ENCODE results near the gene APCDD1. TPM values are rescaled to one million over a fixed set of nuclear protein-coding genes. Genes with fewer than 3 reads are reported as not detected.
"Not testable (repeated sequence)": the region's sequence is repeated elsewhere in the genome, so short reads cannot be mapped to it uniquely, and the experiment has no call there.

The APCDD1 gene
- polyA plus RNA-seq, 4 donors: 85.1 to 186 (median 153) TPM

DNA sequence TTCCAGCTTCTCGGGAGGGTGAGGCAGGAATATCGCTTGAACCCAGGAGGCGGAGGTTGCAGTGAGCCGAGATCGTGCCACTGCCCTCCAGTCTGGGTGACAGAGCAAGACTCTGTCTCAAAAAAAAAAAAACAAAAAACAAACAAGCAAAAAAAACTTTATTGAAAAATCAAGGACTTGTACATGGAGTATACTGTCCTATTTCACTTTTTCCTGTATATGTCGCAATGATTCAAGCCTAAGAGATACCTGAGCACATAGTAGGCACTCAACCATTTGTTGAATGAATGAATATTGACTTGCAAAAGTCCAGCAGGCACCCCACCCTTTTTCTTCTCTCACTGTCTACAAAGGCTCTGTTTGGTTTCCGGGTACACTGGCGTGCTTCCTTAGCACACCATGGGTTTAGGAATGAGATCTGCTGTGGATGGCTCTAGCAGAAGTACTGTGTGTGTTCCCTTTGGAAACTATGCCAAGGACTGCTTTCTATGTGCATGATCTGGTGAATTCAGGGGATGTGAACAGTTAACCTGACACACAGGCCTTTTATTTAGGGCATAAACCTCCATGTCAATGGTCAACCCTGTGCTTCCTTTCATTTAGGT lies 6.1 kb downstream of the APCDD1 start:
- DNase-seq (ENCODE audit: low read depth in 4 of 4, low spot score in 2 of 4): no peak

DNA sequence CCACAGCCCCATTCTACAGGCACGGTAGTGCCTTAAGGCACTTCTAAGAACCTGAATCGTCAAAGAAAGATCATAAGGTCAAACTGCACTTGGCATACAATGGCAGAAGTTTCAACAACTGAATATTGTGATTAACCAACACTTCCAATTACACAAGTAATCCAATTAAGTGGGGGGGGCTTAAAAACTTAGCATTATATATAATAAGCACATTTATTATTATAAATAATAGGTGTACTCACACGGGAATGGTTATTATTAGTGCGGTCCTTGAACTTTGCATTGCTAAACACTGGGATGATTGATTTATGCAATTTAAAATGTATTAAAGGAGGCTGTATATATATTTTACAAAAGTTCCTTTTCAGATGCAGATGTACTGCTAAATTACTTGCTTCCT lies 7.6 kb downstream of the APCDD1 start:
- DNase-seq (ENCODE audit: low read depth in 4 of 4, low spot score in 2 of 4): no peak

DNA sequence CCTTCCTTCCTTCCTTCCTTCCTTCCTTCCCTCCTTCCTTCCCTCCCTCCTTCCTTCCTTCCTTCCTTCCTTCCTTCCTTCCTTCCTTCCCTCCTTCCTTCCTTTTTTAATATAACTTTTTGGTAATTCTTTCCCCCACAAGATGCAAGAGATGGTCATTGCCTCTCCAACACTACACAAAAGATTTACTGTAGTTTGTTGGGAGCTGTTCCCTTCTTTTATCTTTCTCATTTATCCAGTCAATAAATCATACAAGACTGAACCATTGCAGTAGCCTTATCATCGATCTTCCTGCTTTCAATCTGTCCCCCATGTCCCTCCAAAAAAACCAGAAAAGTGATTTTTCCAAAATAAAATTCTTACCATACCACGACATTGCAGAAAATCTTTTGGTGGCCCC lies 8.2 kb downstream of the APCDD1 start:
- no peak for DNase-seq (ENCODE audit: low read depth in 4 of 4, low spot score in 2 of 4)

DNA sequence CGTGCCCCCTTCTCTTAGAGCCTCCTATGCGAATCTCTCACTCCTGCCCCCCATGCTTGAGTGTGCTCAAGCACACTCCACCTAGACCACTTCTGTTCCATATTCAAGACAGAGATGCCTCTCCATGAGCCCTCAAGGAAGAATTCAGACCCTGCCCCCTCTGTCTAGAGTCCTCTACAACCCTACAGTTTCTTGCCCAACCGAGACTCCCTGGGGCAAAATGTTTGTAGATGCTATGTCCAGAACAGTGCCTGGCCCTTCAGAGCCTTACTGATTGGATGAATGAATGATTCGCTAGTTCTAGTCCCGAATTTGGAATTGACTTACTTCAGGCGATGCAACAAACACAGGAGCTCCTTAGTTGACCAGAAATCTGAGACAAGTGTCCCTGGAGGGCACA lies 8.7 kb downstream of the APCDD1 start:
- DNase-seq (ENCODE audit: low read depth in 4 of 4, low spot score in 2 of 4): no peak

DNA sequence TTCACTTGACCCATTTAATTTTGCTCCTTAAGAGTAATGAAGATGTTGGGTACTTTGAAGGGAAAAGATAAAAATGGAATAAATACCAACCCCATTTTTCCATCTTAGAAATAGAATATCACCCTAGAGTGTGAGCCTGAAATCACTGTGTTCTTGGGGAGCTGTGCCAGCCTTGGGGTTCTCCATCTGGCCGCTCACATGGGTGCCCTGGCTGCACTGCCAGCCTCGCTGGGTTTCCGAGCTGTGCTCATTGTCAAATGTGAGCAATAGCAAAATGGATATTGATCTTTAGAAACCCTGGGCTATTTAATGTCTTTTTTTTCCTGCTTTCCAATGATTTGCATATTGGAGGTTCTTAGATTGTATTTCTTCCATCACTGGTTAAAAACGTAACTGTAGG lies 9.3 kb downstream of the APCDD1 start:
- DNase-seq (ENCODE audit: low read depth in 4 of 4, low spot score in 2 of 4): no peak

DNA sequence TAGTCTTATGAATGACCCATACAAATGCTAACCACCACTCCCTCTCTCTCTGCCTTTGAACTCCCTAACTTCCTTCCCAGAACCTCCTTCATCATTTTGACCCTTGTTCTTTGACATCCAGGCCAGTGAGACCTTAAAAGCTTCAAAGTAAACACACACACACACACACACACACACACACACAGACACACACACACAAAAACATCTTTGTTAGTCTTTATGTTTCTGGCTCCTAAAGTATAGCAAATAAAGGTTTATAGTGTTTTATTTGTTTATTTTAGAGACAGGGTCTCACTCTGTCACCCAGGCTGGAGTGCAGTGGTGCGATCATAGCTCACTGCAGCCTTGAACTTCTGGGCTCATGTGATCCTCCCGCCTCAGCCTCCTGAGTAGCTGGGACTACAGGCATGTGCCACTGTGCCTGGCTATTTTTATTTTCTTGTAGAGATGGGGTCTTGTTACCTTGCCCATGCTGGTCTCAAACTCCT lies 9.8 kb downstream of the APCDD1 start:
- not testable (repeated sequence) for DNase-seq (ENCODE audit: low read depth in 4 of 4, low spot score in 2 of 4)

DNA sequence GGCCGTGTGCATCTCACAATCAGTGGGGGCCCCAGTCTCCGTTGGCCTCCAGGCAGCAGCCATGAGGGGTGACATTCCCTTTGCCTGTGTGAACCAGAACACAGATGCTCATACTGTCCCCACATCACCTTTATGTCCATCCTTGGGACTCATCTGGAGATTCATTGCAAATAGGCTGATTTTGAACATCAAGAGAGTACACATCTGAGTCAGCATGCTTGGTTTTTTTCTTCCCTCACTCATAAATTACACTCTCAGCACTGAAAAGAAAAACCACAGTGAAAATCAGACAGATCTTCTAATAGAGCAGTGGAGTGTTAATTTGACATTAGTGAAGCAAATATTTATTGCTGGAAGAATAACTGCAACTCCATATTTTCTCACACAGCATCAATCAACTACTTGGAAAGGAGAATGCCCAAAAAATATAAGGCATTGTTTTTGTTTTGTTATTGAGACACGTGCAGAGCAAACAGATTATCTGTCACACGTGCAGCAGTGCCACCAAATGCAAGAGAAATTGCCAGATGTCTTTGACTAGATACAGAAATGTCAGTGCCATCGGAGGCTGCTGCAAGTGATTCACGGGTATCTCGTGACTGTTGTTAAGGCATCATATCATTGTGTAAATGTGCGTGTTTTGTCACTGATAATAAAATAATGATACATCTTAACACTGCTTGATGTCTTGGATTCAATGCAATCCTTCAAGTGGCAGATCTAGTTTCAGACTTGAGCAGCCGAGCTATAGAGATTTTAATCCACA lies 10.9 kb downstream of the APCDD1 start:
- no peak for DNase-seq (ENCODE audit: low read depth in 4 of 4, low spot score in 2 of 4)

DNA sequence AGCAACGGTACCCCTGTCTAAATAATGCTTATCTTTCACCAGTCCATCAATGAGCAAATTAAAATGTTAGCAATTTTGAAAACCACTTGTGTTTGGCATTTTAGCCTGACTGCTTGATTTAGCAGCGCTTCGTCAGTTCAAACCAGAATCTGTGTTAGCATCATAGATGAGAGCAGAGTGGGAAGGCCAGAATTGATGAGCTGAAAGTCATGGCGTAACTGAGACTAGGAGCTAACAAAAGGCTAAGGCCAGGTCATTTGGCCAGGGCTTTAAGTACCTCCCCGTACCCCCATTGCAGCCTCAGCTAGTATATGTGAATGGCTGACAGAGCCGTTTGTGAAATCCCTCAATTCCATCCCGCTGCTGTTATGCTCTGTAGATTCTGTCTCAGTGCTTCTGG lies 16.0 kb downstream of the APCDD1 start:
- DNase-seq (ENCODE audit: low read depth in 4 of 4, low spot score in 2 of 4): no peak

DNA sequence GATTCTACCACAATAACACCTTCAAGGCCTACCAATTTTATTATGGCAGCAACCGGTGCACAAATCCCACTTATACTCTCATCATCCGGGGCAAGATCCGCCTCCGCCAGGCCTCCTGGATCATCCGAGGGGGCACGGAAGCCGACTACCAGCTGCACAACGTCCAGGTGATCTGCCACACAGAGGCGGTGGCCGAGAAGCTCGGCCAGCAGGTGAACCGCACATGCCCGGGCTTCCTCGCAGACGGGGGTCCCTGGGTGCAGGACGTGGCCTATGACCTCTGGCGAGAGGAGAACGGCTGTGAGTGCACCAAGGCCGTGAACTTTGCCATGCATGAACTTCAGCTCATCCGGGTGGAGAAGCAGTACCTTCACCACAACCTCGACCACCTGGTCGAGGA lies 17.1 kb downstream of the APCDD1 start:
- no peak for DNase-seq (ENCODE audit: low read depth in 4 of 4, low spot score in 2 of 4)

DNA sequence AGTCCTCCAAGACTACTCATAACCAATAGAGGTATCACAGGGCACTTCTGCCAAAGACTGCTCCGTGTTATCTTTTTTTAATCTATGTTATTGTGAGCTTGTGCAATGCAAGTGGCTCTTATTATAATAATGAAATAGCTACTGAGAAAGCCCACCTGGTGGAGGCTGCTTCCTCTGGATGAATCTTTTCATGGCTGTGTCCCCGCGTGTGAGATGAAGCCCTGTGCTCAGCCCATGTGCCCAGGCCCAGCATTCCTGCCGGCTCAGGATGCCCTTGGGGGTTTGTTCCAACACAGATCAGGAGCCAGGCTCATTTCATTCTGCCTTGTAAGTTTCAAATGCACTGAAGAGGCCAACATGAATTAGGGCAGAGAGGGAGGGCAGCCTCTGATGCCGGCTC lies 18.7 kb downstream of the APCDD1 start:
- no peak for DNase-seq (ENCODE audit: low read depth in 4 of 4, low spot score in 2 of 4)

DNA sequence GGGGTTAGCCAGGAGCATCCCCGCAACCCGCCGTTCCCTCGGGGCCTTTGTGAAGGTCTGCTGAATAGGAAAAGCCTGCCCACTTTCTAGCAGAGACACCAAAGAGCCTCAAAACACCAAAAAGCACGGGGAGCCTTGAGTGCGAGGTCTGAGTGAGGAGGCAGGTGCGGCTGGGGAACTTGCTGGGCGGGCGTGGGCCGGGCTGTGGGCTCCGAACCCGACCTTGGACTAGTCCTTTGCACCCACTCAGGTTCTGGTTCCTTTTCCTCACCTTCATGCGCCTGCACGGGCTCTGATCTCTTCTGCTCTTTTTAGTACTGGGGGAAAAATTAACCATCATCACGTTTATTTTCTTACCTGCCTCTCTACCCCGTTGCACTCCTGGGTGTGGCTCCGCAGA lies 19.9 kb downstream of the APCDD1 start:
- no peak for DNase-seq (ENCODE audit: low read depth in 4 of 4, low spot score in 2 of 4)

DNA sequence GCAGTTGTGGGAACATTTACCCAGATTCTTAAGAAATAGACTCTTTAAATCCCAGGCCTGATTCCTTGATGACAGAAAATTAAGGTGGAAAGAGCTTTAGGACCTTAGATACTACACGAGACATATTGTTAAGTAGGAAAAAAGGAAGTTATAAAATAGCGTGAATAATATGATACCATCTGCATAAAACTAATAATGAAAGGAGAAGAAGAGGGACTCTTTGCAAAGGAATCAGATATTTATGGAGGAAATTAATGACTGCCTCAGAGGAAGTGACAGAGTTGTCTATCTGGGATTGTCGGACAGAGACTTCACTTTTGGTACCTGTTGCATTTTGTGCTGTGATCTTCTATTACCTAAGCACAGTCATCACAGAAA lies 20.8 kb downstream of the APCDD1 start:
- DNase-seq (ENCODE audit: low read depth in 4 of 4, low spot score in 2 of 4): no peak

DNA sequence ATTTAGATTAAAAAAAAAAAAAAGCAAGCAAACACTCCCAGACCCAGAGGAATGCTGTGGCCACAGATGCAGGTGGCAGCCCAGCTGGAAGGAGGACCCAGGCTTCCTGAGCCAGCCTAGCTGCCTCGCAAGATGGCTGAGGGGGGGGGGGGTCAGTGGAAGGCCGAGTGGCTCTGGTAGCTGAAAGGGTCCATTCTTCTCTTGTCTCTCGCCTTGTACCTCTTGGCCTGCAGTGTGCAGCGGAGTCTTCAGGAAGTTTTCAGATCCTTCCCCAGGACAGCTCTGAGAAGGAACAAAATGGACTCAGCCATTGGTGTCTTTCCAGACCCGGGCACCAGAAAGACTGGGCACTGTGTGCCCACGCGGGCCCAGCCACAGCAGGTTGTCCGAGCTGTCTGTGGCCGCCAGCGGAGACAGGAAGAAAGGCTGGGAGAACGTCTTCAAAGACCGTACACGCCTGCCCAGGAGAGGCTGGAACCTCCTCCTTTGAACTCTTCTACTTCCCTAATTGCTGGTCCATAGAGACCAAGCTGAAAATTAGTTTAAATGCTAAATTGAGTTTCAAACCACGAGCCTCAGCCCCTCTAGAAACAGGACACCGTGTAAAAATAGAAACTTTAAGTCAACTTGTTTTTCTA lies 21.3 kb downstream of the APCDD1 start:
- DNase-seq (ENCODE audit: low read depth in 4 of 4, low spot score in 2 of 4): no peak

DNA sequence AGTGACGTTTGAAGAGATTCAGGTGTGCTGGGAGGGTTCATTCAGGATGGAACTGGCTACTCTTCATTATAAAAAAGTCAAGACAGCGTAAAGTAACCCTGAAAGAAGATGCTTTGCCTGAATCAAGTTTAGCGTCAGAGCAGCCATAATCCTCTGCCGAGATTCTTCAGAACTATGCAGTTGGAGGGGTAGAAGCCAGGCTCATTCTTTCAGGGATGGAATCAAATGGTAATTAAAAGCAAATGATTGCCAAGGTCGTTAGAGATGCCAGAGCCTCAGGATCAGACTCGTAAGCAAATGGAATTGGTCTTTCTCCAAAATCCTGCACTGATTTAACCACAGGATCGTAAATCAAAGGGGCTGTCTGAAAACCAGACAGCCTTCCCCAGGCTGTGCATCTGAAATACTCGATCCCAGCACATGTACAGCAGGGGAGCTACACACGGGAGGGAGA lies 21.9 kb downstream of the APCDD1 start:
- peak in 1 of 4 donors; percentile 54 for DNase-seq (ENCODE audit: low read depth in 4 of 4, low spot score in 2 of 4)

DNA sequence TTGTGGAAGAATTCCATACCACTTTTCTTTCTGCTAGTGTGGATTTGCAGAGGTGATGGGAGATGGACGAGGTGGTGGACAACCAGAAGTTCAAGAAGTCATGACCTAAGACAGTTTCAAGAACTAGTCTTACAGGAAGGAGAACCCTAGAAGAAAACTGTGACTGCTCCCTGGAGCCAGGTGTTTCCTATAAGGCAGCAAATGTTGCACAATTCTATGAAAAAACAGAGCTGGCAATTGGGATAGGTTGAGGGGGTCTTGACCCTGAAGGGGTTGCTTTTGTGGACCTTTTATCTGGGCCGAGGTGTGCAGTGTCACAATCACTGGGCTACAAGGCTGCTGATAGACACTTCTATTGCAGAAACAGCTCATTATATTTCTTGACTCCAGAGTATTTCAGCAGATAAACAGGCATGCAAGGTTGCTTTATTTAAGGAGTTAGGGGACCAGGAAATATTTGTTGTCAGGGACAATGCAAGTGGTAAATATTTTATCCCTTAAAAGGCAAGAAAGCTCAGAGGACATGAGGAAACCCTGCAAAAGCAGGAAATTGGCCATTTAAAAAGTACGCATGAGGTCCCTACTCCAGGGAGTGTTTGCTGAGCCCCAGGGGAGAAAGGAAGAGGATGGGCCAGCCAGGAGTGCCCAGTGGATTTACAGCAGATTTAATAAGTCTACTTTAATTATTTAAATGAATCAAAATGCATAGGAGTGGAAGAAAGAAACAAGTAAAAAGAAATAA lies 22.9 kb downstream of the APCDD1 start:
- DNase-seq (ENCODE audit: low read depth in 4 of 4, low spot score in 2 of 4): no peak

DNA sequence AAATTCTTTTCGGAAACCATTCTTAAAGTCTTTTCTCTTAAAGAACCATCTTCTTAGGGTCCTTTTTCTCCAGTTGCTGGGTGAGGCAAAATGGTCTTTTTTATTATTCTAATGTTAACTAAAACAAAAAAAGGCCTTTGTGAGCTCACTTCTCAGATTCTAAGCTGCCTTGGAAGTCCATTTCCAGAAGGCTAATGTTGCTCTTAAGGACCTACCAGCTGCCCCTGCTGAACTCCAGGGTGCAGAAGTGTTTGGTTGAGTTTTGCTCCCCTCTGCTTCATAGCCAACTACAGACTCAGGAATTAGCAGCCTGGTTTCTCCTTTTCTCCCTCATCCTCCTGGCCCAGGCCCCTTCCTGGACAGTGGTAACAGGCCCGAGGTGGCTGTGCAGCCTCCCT lies 23.4 kb downstream of the APCDD1 start:
- DNase-seq (ENCODE audit: low read depth in 4 of 4, low spot score in 2 of 4): no peak

DNA sequence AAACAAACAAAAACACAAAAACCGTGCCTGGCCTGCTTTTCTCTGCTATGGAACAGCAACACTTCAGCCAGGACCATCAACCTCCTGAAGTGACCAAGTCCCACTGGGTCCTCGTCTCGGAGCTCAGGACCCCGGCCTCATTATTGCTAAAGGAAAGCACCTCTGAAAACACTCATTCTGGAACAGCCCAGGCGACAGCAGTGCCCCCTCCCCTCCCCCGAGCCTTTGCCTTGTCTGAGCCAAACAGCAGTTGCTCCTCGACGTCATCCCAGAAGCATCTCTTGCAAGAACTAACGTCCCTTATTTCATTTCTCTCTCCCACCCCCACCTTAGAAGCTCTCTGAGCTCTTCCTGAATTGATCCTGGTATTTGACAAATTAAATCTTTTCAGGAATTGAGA lies 27.4 kb downstream of the APCDD1 start:
- DNase-seq (ENCODE audit: low read depth in 4 of 4, low spot score in 2 of 4): no peak

DNA sequence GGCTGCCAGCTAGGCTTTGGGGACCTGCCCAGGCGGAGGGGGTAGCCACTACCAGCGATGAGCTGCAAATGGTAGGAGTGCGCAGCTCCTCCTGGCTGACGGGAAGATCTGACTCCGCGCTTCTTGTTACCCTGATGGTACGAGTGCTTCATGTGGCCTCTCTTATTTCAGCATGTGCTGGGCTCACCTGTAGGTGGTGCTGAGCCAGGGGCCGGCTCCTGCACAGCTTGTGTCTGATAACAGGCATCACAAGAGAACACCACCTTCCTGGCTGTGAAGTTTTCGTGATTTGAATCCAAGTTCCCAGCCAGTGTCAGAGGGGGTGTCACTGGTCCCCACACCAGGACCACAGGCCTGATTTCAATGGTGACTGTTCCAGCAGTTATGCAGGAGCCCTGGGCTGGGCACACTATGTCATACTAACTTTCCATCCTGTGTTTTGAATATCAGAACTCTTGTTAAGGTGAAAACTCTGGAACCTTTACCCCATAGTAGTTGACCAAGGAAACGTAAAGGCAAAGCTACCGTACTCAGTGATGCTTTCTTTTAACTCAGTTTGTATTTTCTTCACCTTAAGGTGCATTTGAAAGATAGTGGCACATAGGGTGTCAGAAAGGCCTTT lies 28.0 kb downstream of the APCDD1 start:
- no peak for DNase-seq (ENCODE audit: low read depth in 4 of 4, low spot score in 2 of 4)

DNA sequence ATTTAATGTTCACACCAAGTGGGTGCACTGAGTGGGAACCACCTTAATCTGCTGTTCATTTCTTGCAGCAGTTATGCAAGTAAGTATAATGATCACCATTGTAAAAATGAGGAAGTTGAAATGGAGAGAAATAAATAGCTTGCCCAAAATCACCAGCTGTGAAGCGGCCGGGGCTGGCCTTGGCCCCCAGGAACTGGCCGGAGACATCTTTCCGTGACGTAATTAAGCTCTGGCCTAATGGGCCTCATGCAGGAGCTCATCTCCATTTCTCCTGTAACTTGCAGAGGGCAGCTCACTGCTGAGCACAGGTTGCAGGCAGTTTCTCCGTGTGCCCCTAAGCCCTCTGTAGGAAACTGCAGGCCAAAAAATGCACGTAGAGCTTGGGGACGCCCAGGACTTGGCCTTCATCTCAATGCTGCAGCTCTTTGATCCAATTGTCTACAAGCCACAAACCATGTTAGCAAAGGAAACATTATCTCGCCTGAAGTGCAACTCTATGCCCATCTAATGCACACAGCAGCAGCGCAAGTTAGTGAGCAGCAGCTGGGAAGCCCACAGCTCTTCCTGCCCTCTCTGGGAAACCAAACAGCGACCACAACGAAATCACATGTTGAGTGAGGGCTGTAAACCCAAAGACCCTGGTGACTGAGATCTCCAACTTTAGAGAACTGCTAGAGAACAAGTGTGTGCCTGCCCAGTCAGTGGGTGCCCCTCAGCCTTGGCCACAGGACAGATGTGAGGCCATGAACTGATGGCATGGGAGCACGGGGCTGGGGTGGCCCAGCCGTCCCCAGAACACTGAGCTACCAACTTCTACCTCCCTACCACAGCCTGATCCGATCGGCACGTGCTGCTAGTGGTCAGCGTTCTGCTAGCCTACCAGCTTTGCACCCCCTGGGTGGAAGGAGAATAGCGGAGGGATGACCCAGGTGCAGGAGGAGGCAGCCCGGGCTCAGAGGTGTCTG lies 28.8 kb downstream of the APCDD1 start:
- DNase-seq (ENCODE audit: low read depth in 4 of 4, low spot score in 2 of 4): no peak

DNA sequence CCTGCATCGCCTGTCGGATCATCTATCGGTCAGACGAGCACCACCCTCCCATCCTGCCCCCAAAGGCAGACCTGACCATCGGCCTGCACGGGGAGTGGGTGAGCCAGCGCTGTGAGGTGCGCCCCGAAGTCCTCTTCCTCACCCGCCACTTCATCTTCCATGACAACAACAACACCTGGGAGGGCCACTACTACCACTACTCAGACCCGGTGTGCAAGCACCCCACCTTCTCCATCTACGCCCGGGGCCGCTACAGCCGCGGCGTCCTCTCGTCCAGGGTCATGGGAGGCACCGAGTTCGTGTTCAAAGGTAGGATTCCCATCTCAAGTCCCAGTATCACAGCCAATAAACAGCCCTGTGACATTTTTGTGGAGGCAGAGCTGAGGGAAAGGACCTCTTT lies 31.0 kb downstream of the APCDD1 start:
- no peak for DNase-seq (ENCODE audit: low read depth in 4 of 4, low spot score in 2 of 4)

Data from left renal cortex interstitium (tissue), 4 donors.